Heart left ventricle (tissue), 13 donors: ENCODE data around the gene GAS2L3.

ENCODE experiments used
- CTCF ChIP-seq, 12 donors: fragments of 200-600 bp; sonication (generic) in 4 of 12; IDR thresholded peaks; one replicate each; pipeline versions ENCODE4 v1.5.0 to v1.8.0; 2018 to 2022; ENCODE audit warnings: antibody characterized with exemption in 12 of 12, mild to moderate bottlenecking in 5 of 12
- POLR2A ChIP-seq, 2 donors: fragments of 450-650 bp; IDR thresholded peaks; one replicate each; pipeline ENCODE4 v1.6.1; 2017; ENCODE audit warnings: antibody characterized with exemption in 2 of 2, mild to moderate bottlenecking in 2 of 2, moderate library complexity in 2 of 2
- donor health status: ischemic (EF 13 %, LVEDD 7.1; RV severe dilation, severe dysfunction).
- donor health status: DM: no; HTN: yes; CAD: no.
- donor health status: DM: no; HTN: no; CAD: no.
- donor health status: ischemic (EF 25% LVEDD 6.9; RV normal size, moderate dysfunction).
- donor health status: ischemic (EF 25% LVEDD 5.7; RV mildly dilated, moderate dysfunction).
- donor health status: ischemic (EF 35%, LVEDD 5.7; RV mildly dilated, moderate dysfunction).
- donor health status: nonischemic (EF 11% LVEDD 7.7; RV severe dilation, severe dysfunction).
- donor health status: DM: yes; HTN: yes; CAD: no.
- donor health status: PGD.
- donor health status: ischemic (EF 29% LVEDD 5.4; RV normal size, mild dysfunction).
- donor health status: nonischemic (EF 23%, LVEDD 6.1; RV moderate dilation, normal function).

GRCh38 chr12:100656856-100657255, 83.4 kb downstream of the GAS2L3 start:
- TF ChIP-seq CTCF (IDR thresholded peaks at IDR 0.05) (no peak), POLR2A (IDR thresholded peaks at IDR 0.05) (no peak)
